22Rv1 (cell line): ENCODE data around the gene LTF.
"Not testable (repeated sequence)": the region's sequence is repeated elsewhere in the genome, so short reads cannot be mapped to it uniquely, and the experiment has no call there.

Experiments
- H3K27ac ChIP-seq: fragments of 450-650 bp; 2 replicates; pipeline ENCODE4 v1.5.1; 2017
- CTCF ChIP-seq: fragments of 450-650 bp; IDR thresholded peaks from 2 replicates; pipeline ENCODE4 v1.5.1; 2017; ENCODE audit warnings: mild to moderate bottlenecking
- ZFX ChIP-seq: fragments of 450-650 bp; IDR thresholded peaks from 2 replicates; pipeline ENCODE4 v1.6.1; 2017; ENCODE audit warnings: antibody characterized with exemption, borderline replicate concordance

The LTF gene

GRCh38 chr3:46433841-46434240 is 30.9 kb downstream of the LTF start:
- TF ChIP-seq ZFX (no peak), CTCF (no peak)
- H3K27ac ChIP-seq, result no peak overlapping the region

GRCh38 chr3:46433118-46433517 is 31.6 kb downstream of the LTF start:
- not testable (repeated sequence) for H3K27ac ChIP-seq

GRCh38 chr3:46431905-46432304 is 32.8 kb downstream of the LTF start:
- not testable (repeated sequence) for H3K27ac ChIP-seq

GRCh38 chr3:46430879-46431278 is 33.8 kb downstream of the LTF start:
- H3K27ac ChIP-seq, result not testable (repeated sequence)

- no peak overlapping the region for H3K27ac ChIP-seq
- no peak for TF ChIP-seq ZFX
- no peak for TF ChIP-seq CTCF
These were observed 35.0 kb downstream of the LTF start for GRCh38 chr3:46429671-46430070.

- no peak for TF ChIP-seq ZFX
- no peak for TF ChIP-seq CTCF
- H3K27ac ChIP-seq, result no peak overlapping the region
These were observed 35.5 kb downstream of the LTF start for GRCh38 chr3:46429250-46429649.

GRCh38 chr3:46427916-46428833 is 36.5 kb downstream of the LTF start:
- no peak overlapping the region for H3K27ac ChIP-seq
- TF ChIP-seq CTCF, result no peak
- no peak for TF ChIP-seq ZFX

GRCh38 chr3:46427404-46427803 is 37.3 kb downstream of the LTF start:
- H3K27ac ChIP-seq, result not testable (repeated sequence)

- H3K27ac ChIP-seq, result not testable (repeated sequence)
These were observed 38.2 kb downstream of the LTF start for GRCh38 chr3:46426476-46426875.

GRCh38 chr3:46423588-46423987 is 41.1 kb downstream of the LTF start:
- no peak for TF ChIP-seq CTCF
- TF ChIP-seq ZFX, result no peak
- no peak overlapping the region for H3K27ac ChIP-seq
